SK-N-SH treated with all-trans-retinoic acid at 6 μM for 48 hours (cell line): Measurements from ENCODE around the gene LTBP2.

Experiments
- PATZ1 ChIP-seq: fragments of 250-450 bp; sonication (Bioruptor Pico); IDR thresholded peaks from 2 replicates; pipeline ENCODE4 v1.8.0; 2020; ENCODE audit warnings: mild to moderate bottlenecking, moderate library complexity, borderline replicate concordance
- POU6F1 ChIP-seq: fragments of 250-450 bp; sonication (Bioruptor Pico); IDR thresholded peaks from 2 replicates; pipeline ENCODE4 v1.8.0; 2021; ENCODE audit warnings: low read depth, mild to moderate bottlenecking, moderate library complexity, borderline replicate concordance
- ZFP30 ChIP-seq: fragments of 450-650 bp; formaldehyde crosslinking; IDR thresholded peaks from 2 replicates; pipeline ENCODE4 v1.5.0; 2022; ENCODE audit warnings: mild to moderate bottlenecking, moderate library complexity
- ZNF8 ChIP-seq: fragments of 450-650 bp; formaldehyde crosslinking; IDR thresholded peaks from 2 replicates; pipeline ENCODE4 v1.5.0; 2020; ENCODE audit warnings: mild to moderate bottlenecking, moderate library complexity

GRCh38 chr14:74541225-74541624 is 70.8 kb downstream of the LTBP2 start:
- TF ChIP-seq POU6F1 (CRISPR knock-in tag): no peak
- no peak for TF ChIP-seq PATZ1 (CRISPR knock-in tag)
- TF ChIP-seq ZNF8: no peak
- TF ChIP-seq ZFP30 (CRISPR knock-in tag): no peak
